Mesodermal cell (in vitro differentiated cells): ENCODE results near the gene LPAR3. TPM values are rescaled to one million over a fixed set of nuclear protein-coding genes. Genes with fewer than 3 reads are reported as not detected.

Source experiments
- H3K27ac ChIP-seq: 2 replicates; pipeline ENCODE4 v1.7.0; 2013; ENCODE audit warnings: mild to moderate bottlenecking, low read depth, low read length, moderate library complexity; ENCODE audit not compliant: severe bottlenecking
- H3K36me3 ChIP-seq: 2 replicates; pipeline ENCODE4 v1.7.1; 2013; ENCODE audit warnings: mild to moderate bottlenecking, low read length, moderate library complexity; ENCODE audit not compliant: control insufficient read depth, insufficient read depth
- H3K4me1 ChIP-seq: one replicate; pipeline ENCODE4 v1.7.1; 2013; ENCODE audit warnings: mild to moderate bottlenecking, low read length; ENCODE audit not compliant: insufficient read depth, control insufficient read depth, poor library complexity, severe bottlenecking
- H3K4me3 ChIP-seq: 2 replicates; pipeline ENCODE4 v1.7.0; 2013; ENCODE audit warnings: low read length, control low read depth, mild to moderate bottlenecking; ENCODE audit not compliant: insufficient read depth, poor library complexity, severe bottlenecking; ENCODE audit errors: extremely low read depth
- H3K9me3 ChIP-seq: 2 replicates; pipeline ENCODE4 v1.7.1; 2013; ENCODE audit warnings: mild to moderate bottlenecking, low read length, moderate library complexity; ENCODE audit not compliant: control insufficient read depth
- WGBS, 2 experiments: methylation state at CpG; one replicate each; pipeline ENCODE4 v1.1.5; 2013; ENCODE audit warnings: missing lambda C conversion rate in 2 of 2; ENCODE audit not compliant: insufficient coverage in 2 of 2; 5-methylcytosine and 5-hydroxymethylcytosine counted together
- polyA plus RNA-seq, 2 experiments: library from polyadenylated mRNA; stranded (reverse); fragments of 50-300 nt; gene quantifications; one replicate each; pipeline ENCODE4 v1.2.3, GENCODE V29; 2013

The LPAR3 gene, protein sequence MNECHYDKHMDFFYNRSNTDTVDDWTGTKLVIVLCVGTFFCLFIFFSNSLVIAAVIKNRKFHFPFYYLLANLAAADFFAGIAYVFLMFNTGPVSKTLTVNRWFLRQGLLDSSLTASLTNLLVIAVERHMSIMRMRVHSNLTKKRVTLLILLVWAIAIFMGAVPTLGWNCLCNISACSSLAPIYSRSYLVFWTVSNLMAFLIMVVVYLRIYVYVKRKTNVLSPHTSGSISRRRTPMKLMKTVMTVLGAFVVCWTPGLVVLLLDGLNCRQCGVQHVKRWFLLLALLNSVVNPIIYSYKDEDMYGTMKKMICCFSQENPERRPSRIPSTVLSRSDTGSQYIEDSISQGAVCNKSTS
- 1.7 TPM for polyA plus RNA-seq (2013, experiment 1 of 2)
- 1.4 TPM for polyA plus RNA-seq (2013, experiment 2 of 2)

DNA sequence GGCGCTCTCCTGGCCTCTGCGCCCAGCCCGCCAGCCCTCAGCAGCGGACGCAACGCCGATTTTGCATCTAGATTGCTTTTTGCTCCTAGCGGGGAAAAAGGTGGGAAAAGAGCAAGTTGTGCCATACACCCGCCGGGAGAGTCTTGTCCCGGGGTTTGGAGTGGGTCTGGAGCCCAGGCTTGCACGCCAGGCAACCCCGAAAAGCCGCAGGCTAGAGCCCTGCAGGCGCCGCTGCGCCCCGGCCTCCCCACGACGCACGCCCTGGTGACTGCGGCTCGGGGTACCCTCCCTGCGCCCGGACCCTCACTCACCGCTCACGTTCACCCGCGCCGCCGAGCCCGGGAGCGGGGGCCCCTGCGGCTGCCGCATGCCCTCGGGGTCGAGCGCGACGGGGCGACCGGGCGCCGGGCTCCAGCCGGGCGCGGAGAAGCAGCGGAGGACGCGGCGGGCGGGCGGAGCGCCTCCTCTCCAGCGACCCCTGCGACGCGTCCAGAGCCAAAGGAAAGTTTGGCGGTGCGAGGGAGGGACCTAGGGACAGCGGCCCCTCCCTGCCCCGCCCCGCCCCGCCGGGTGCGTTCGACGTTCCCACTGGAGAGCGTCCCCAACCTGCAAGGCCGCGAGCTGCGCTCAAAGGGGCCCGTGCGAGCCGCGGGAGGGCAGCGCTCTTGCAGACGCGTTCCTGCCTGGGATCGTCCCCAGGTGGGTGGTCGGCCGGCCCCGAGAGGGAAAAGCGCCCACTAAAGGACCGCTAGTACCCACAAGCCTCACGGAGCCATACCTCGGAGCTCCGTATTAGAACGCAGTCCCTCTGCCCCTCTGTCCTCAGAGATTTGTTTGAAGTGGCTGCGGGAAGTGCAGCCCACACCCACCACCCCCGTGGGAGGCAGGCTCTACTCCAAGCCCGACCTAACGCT is at the start of gene LPAR3:
Gene LPAR3 (minus strand): TSS at position 502 of the 914 bp plus-strand sequence. CDS start 27,086 bp downstream, outside the sequence.
- 1% methylated on average over 78 to 83 of the region's 93 CpGs for WGBS, 2 experiments
- peak within 1 kb of the TSS; percentile 47 for H3K4me3 ChIP-seq
- no peaks in the 10 kb centered on the region for H3K36me3 ChIP-seq
- H3K27ac ChIP-seq, result no peak within 1 kb of the TSS
- no peaks in the 10 kb centered on the region for H3K9me3 ChIP-seq
- peaks cover 4% of the 10 kb centered on the region for H3K4me1 ChIP-seq

DNA sequence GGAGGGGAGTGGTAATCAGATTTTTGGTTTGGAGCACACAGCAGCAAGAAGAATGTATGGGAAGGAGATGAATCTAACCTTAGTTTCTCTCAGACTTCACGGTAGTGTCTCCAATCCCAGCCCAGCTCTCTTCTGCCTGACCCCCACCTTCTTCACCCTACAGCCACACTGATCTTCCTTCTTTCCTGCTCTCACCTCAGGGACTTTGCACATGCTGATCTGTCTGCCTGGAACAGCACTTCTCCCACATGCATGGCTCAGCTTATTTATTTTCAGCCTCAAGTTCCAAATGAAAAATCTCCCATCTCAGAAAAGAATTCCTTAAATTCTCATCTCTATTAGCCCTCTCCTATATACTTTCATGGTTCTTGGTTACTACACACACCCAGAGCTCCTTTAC is 48.8 kb upstream of the LPAR3 start:
- 80% methylated on average over 1 of the region's 1 CpG; no CpG with 5 or more reads in 1 of the 2 experiments for WGBS, 2 experiments

DNA sequence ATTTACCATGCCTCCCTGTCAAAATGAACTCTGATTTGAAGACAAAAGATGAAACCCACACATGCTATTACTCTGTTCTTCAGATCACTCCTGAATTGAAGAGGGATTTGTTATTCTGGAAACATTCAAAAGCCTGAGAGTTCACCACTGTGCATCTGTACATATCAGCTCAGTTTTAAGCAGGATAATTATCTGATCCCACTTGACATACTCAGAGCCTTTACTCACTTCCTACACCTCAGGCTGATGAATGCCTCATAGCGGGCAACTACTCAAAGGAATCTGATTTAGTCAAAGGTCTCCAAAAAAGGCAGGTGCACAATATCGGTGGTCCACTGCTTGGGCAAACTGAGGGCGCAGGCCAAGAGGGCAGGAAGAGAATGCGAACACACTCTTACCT is 47.5 kb upstream of the LPAR3 start:
- Histone ChIP-seq H3K27ac (no peak overlapping the region), H3K4me1 (peaks cover 10% of the 10 kb centered on the region), H3K9me3 (no peaks in the 10 kb centered on the region), H3K4me3 (no peak overlapping the region), H3K36me3 (no peaks in the 10 kb centered on the region)
- WGBS, 2 experiments, result 88 to 94% methylated on average over 2 to 4 of the region's 4 CpGs

More for the DNA sequence above, 48.8 kb upstream of the LPAR3 start:
- Histone ChIP-seq H3K4me3 (no peak overlapping the region), H3K9me3 (no peaks in the 10 kb centered on the region), H3K27ac (no peak overlapping the region), H3K4me1 (peaks cover 13% of the 10 kb centered on the region), H3K36me3 (no peaks in the 10 kb centered on the region)

DNA sequence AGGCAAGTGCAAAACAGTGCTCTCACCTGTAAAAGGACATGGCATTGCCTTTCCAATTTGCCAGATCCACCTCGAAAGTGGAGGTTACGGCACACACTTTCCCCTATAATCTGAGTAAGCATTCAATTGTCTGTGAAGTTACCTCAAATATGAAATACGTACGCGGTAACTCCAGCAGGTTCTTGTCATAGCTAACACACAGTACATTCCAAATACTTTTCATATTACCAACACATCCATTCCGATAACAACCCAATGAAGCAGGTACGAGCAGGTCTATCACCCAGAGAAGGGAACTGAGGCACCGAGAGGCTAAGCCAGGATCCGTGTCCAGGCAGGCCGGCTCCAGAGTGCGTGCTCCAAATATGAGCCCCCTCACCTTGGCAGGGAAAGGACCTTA is 46.8 kb upstream of the LPAR3 start:
- no peak overlapping the region for H3K27ac ChIP-seq
- H3K4me3 ChIP-seq, result no peak overlapping the region
- H3K9me3 ChIP-seq, result no peaks in the 10 kb centered on the region
- WGBS, 2 experiments, result 92 to 99% methylated on average over 8 to 11 of the region's 11 CpGs
- peaks cover 10% of the 10 kb centered on the region for H3K4me1 ChIP-seq
- H3K36me3 ChIP-seq, result no peaks in the 10 kb centered on the region

DNA sequence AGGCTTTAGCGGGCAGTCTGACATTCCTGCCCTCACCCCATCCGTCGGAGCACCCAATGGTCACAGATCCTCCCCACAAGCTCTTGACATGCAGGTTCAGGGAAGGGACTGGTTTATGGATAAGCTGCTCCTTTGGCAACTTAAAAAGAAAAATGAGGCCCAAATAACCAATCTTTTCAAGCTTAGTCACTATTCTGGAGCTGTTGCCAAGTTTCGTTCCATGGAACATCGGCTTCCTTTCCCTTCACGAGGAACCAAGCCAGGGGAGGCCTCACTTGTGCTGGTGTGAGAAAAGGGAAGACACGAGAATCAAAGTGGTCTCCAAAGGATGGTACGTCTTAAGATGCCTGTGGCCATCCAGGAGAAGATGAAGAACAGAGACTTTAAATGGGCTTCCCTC is 46.1 kb upstream of the LPAR3 start:
- Histone ChIP-seq H3K4me3 (no peak overlapping the region), H3K27ac (no peak overlapping the region), H3K4me1 (peaks cover 10% of the 10 kb centered on the region), H3K9me3 (no peaks in the 10 kb centered on the region), H3K36me3 (no peaks in the 10 kb centered on the region)
- WGBS, 2 experiments, result 82 to 92% methylated on average over 4 of the region's 8 CpGs

DNA sequence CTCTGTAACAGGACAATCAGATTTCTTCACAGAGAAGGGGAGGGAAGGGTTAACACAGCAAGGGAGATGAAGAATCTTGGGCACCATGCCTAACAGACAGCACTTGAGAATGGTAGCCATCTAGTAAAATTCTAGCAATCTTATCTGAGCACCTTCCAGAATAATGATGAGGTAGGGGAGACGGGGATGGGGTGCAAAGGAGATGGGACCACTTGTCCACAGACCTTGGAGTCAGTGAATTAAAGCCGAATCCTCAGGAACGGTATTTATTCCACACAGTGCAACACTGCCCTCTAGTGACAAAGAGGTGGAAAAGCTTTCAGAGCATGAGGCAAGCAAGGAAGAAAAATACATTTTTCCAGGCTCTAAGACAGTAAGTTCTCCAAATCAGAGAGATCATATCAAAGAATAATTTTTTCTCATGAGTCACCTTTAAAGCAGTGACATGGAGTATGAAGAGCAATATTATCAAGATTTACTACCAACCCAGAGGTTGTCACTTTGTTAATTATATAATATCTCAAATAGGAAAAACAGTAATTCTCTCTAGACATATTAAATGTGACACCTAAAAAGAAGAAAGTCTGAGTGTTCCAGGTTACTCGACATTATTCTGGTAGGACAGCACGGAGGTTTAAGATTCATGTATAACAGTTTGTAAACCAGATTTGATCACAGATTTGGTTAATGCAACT is 43.3 kb upstream of the LPAR3 start:
- H3K9me3 ChIP-seq, result no peaks in the 10 kb centered on the region
- no peaks in the 10 kb centered on the region for H3K36me3 ChIP-seq
- peaks cover 10% of the 10 kb centered on the region for H3K4me1 ChIP-seq
- H3K27ac ChIP-seq, result no peak overlapping the region
- 5% methylated on average over 4 of the region's 5 CpGs; no CpG with 5 or more reads in 1 of the 2 experiments for WGBS, 2 experiments
- no peak overlapping the region for H3K4me3 ChIP-seq

DNA sequence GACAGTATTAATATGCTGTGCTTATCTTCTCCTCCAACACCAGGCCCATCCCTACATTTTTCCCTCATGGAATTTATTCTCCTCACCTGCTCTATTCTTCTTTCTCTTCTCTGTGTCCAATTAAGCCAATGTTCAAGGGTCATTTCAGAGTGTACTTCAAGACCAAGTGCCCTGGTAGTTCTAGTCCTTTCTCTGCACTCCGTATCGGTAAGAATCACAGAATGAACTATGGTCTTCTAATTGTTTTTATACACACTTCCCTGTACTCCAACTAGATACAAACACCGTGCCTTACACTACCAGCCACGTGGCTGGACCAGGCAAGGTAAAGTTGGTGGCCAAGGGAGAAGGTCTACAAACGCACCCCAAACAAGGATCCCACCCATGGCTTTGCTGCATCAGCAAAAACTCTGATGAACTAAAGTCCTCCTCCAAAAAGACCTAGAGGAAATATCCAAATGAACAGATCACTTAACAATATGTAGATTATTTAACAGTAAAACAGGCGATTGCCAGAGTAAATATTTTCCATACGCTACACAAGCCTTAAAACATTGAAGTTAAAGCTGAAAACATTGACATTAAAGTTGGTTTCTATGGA is 40.1 kb upstream of the LPAR3 start:
- H3K9me3 ChIP-seq, result no peaks in the 10 kb centered on the region
- no peaks in the 10 kb centered on the region for H3K36me3 ChIP-seq
- no peak overlapping the region for H3K4me3 ChIP-seq
- H3K4me1 ChIP-seq, result no peaks in the 10 kb centered on the region
- H3K27ac ChIP-seq, result no peak overlapping the region
- WGBS, 2 experiments, result 95% methylated on average over 2 of the region's 7 CpGs; no CpG with 5 or more reads in 1 of the 2 experiments

DNA sequence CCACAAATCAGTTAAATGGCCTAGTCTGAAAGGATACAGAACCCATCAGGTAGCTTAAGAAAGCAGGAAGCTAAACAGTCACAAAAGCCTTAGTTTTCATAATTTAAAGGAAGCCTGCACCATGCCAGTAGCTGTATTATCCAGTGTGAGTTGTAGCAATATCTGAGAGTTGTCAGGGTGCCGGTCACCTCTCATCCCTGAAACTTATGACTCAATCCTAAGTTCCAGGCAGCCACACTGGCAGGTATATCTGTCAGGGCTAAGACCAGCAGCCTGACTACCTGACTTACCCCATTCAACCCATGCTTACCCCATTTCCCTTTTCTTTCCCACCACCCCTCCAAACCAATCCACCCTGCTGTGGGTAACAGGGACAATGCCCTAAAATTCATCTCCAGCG is 37.8 kb upstream of the LPAR3 start:
- WGBS, 2 experiments, result 100% methylated on average over 1 of the region's 2 CpGs; no CpG with 5 or more reads in 1 of the 2 experiments
- H3K9me3 ChIP-seq, result no peaks in the 10 kb centered on the region
- no peak overlapping the region for H3K27ac ChIP-seq
- no peaks in the 10 kb centered on the region for H3K36me3 ChIP-seq
- H3K4me3 ChIP-seq, result no peak overlapping the region
- H3K4me1 ChIP-seq, result no peaks in the 10 kb centered on the region

DNA sequence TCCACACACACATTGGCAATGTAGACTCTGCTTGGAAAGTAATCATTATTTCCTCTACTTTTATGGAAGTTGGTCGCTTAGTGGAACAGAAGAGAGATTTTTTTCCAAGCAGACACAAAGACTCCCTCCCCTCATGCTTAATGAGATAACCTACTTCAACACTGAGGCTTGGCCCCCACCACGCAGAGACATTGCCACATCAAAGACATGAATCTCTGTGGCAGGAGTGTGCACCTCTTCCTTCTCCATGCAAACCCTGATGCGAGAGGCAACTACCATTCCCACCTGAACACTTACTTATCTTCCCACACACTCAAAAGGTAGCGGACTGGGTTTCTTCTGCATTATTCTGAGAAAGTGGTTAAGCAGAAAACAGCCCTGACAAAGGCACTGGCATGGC is 37.3 kb upstream of the LPAR3 start:
- Histone ChIP-seq H3K4me1 (no peaks in the 10 kb centered on the region), H3K9me3 (no peaks in the 10 kb centered on the region), H3K36me3 (no peaks in the 10 kb centered on the region), H3K4me3 (no peak overlapping the region), H3K27ac (no peak overlapping the region)
- WGBS, 2 experiments, result 88 to 100% methylated on average over 1 to 3 of the region's 4 CpGs

DNA sequence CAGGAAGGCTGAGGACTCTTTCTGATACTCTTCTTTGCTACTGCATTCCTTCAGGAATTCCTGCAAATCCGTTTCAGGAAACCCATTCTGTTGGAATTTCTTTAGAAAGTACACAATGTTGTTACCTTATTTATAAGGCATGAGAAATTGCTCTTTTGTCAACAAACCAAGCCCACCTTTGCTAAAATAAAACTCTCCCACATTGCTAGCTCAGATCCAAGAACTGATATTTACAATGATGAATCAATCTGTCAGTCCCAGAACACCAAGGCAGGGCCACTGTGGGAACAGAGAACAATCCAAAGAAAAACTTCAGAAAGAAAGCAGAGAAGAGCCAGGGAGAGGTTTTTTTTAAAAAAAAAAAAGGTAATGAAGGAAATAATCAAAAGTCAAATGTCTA is 36.6 kb upstream of the LPAR3 start:
- Histone ChIP-seq H3K4me3 (no peak overlapping the region), H3K9me3 (no peaks in the 10 kb centered on the region), H3K36me3 (no peaks in the 10 kb centered on the region), H3K27ac (no peak overlapping the region), H3K4me1 (no peaks in the 10 kb centered on the region)
- WGBS, 2 experiments, result no CpG with 5 or more reads among the region's 1 CpG
